AG10803 (cell line): Measurements from ENCODE around the gene ASB10.

Experiments
- DNase-seq: peaks from one replicate; pipeline ENCODE4 v3.0.0; 2010; ENCODE audit warnings: low read depth
- H3K4me3 ChIP-seq: 2 replicates; pipeline ENCODE4 v1.5.1; 2011; ENCODE audit warnings: mild to moderate bottlenecking, low read length, control low read depth
- TF ChIP-seq, protein P1 (sequence below): conservative IDR thresholded peaks from 2 replicates; pipeline ENCODE4 v1.5.1; 2011; ENCODE audit warnings: mild to moderate bottlenecking, low read length, control low read depth, inconsistent platforms

ASB10 gene

DNA sequence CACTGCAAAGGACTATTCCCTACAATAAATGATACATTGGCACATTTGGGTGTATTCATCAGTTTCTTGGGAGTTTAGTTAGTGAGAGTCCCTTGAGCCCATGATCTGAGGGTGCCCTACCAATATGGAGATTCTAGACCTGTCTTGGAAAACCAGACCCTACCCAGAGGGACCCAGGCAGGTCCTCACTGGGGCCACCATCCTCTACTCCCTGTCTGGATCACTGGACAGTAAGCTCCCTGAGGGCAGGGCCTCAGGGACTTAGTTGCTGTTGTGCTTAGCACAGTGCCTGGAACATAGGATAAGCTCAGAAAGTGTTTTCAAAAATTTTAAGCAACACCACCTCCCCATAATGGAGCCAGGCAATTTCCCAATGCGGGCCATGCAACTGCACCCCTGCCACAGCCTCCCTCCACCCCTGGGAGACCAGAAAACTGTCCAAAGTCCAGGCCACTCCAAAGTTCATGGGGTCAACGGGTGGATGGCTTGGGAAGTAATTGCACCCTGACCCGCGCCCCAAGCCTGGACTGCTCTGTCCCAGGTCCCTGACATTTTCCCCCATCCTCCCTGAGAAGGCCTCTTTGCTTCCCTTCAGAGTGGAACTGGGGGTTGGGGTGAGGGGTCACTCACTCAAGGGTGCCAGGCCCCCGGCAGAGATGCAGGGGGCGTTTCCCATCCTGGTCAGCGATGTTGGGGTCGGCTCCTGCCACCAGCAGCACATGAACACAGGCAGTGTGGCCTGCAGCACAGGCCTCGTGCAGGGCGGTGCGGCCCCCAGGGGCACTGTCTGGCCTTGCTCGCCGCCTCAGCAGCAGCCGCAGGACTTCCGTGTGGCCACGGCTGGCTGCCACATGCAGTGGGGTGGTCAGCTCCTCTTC is 1.0 kb downstream of the ASB10 start:
- no peak overlapping the region for H3K4me3 ChIP-seq
- TF ChIP-seq, protein P1, sequence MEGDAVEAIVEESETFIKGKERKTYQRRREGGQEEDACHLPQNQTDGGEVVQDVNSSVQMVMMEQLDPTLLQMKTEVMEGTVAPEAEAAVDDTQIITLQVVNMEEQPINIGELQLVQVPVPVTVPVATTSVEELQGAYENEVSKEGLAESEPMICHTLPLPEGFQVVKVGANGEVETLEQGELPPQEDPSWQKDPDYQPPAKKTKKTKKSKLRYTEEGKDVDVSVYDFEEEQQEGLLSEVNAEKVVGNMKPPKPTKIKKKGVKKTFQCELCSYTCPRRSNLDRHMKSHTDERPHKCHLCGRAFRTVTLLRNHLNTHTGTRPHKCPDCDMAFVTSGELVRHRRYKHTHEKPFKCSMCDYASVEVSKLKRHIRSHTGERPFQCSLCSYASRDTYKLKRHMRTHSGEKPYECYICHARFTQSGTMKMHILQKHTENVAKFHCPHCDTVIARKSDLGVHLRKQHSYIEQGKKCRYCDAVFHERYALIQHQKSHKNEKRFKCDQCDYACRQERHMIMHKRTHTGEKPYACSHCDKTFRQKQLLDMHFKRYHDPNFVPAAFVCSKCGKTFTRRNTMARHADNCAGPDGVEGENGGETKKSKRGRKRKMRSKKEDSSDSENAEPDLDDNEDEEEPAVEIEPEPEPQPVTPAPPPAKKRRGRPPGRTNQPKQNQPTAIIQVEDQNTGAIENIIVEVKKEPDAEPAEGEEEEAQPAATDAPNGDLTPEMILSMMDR: no peak
- no peak for DNase-seq

DNA sequence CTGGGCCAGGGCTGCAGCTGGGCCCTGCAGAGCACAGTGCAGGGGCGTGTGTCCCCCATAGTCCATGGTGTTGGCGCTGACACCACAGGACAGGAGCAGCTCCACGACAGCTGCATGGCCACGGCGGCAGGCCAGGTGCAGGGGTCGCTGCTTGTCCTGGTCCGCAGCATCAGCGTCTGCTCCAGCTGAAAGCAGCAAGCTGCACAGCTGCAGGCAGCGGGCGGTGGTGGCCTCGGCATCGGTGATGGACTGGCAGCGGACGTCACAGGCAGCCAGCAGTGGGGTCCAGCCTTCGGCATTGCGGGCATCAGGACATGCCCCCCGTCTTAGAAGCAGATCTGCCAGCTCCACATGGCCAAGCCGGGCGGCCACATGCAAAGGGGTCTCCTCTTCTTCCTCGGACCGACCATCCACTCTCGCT is 6.0 kb downstream of the ASB10 start:
- TF ChIP-seq, protein P1: no peak
- no peak overlapping the region for H3K4me3 ChIP-seq
- DNase-seq: no peak

DNA sequence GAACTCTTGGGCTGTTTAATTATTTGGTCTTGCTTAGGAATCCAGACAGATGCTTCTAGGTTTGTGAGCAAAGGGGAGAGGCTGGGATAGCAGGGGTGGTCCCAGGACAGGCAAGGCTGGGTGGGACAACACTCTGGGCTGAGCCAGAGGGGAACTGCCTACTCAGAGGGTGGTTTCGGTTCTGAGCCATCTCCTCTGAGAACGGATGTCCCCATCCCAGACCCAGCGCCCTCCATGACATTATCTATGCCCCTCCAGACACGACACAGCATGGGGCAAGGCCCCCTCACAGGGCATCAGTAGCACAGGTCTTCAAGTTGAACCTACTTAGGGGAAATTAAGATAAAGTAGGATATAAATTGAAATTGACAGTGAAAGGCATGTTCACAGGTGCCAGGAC is 7.1 kb downstream of the ASB10 start:
- no peak overlapping the region for H3K4me3 ChIP-seq
- DNase-seq: no peak
- TF ChIP-seq, protein P1: no peak

DNA sequence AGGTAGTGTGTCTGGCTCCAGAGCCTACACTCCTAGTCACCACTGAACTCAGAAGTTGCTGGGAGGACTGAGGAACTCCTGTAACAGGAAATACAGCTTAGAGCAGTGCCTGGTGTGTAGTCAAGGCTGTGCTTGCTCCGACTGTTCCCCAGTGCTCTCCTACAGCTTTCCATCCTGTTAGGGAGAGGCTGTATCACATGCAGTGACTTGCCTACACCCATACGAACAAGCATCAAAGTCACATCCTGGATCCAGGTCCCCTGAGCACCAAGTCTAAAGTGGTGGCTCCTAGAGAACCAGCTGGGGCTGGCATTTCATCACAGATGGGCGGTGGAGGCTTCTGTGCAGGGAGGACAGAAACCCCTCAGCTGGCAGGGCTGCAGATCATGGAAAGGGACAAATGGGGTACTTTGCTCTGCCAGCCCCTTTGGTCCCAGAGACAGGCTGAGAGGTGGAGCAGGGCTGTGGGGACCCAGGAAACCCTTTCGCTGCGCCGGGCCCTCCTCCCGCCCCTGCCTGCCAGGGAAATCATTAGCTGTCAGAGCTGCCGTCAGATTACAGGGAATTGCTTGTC is 7.7 kb downstream of the ASB10 start:
- no peak for DNase-seq

DNA sequence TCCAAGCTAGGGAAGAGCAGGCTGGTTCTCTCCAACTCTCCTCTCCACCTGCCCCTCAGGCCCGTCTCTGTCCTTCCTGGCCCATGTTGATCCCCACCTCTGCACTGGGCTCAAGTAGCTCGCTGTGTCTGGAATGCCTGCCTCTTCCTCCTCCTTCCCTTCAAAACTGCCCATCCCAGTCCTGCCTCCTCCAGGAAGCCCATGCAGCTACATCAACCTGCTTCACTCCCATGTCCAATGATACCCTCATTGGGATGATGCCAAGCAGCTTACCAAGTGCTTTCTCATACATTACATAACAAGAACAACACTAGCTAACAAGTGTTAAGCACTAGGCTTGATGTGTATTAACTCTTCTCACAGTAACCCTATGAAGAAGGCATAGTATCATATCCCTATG is 8.2 kb downstream of the ASB10 start:
- TF ChIP-seq, protein P1: no peak

More for the DNA sequence above, 7.7 kb downstream of the ASB10 start:
- TF ChIP-seq, protein P1: no peak
- H3K4me3 ChIP-seq: no peak overlapping the region

DNA sequence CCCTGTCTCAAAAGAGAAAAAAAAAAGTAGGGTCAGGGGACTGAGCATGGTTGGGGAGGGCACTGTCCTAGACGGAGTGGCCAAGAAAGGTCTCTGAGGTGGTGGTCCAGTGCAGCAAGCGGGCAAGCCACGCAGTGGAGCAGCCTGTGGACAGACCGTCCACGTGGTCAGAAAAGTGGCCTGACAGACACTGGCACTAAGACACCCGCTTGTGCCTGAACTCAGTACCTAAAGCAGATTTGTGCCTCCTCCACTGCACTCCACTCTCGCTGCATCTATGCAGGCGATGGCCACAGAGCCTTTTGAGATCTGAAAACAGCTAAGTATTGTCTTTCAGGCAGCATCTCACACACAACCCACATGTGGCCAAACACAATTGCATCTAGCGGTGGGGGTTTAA is 8.8 kb downstream of the ASB10 start:
- TF ChIP-seq, protein P1: no peak
- no peak for DNase-seq
- no peak overlapping the region for H3K4me3 ChIP-seq

More for the DNA sequence above, 8.2 kb downstream of the ASB10 start:
- no peak for DNase-seq
- no peak overlapping the region for H3K4me3 ChIP-seq

DNA sequence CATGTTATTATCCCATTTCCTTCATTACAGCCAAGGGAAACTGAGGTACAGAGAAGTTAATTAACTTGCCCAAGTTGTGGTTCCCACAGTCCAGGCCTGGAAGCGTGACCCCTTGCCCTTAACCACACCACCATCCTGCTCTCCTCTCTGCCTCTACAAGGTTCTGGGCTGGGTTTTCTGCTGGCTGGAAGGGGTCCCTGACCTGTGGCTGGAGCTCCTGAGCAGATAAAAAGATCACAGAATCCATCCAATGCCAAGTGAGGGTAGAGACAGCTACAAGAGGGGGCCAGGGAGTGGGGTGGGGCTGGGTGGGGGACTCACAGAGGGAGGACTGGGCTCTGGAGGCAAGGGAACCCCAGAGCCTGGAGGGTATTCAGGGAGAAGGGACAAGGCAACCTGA is 9.7 kb downstream of the ASB10 start:
- H3K4me3 ChIP-seq: no peak overlapping the region
- TF ChIP-seq, protein P1: no peak
- DNase-seq: no peak
